HPDE6-E6E7 (cell line): ENCODE measurements around the gene CDY2A.
"Not testable (repeated sequence)": the region's sequence is repeated elsewhere in the genome, so short reads cannot be mapped to it uniquely, and the experiment has no call there.

Experiments
- DNase-seq: peaks from one replicate; pipeline ENCODE4 v3.0.0; 2011; ENCODE audit warnings: missing footprints; ENCODE audit errors: extremely low spot score

CDY2A gene

GRCh38 chrY:18025487-18025886 lies at the start of gene CDY2A:
CDY2A (plus strand) TSS chrY:18025787; CDS start chrY:18026115, 328 bp downstream.
- not testable (repeated sequence) for DNase-seq

- not testable (repeated sequence) for DNase-seq
Observed at GRCh38 chrY:17997586-17997985, 28.0 kb upstream of the CDY2A start.

GRCh38 chrY:17998266-17998665 lies 27.3 kb upstream of the CDY2A start:
- DNase-seq, result not testable (repeated sequence)

- not testable (repeated sequence) for DNase-seq
Observed at GRCh38 chrY:18023897-18024296, 1.7 kb upstream of the CDY2A start.

GRCh38 chrY:18028845-18029244 lies 3.3 kb downstream of the CDY2A start:
- not testable (repeated sequence) for DNase-seq

GRCh38 chrY:18030178-18030577 lies 4.6 kb downstream of the CDY2A start:
- not testable (repeated sequence) for DNase-seq

GRCh38 chrY:18034100-18034814 lies 8.7 kb downstream of the CDY2A start:
- DNase-seq, result not testable (repeated sequence)

- not testable (repeated sequence) for DNase-seq
Observed at GRCh38 chrY:18034864-18035263, 9.3 kb downstream of the CDY2A start.

GRCh38 chrY:18044990-18045389 lies 19.4 kb downstream of the CDY2A start:
- DNase-seq, result not testable (repeated sequence)

GRCh38 chrY:18048149-18049040 lies 22.8 kb downstream of the CDY2A start:
- not testable (repeated sequence) for DNase-seq

- not testable (repeated sequence) for DNase-seq
Observed at GRCh38 chrY:18049061-18049460, 23.5 kb downstream of the CDY2A start.

GRCh38 chrY:18056473-18056872 lies 30.9 kb downstream of the CDY2A start:
- not testable (repeated sequence) for DNase-seq

GRCh38 chrY:18073464-18073863 lies 47.9 kb downstream of the CDY2A start:
- not testable (repeated sequence) for DNase-seq
